ENCODE results near the gene RABAC1.

Gene RABAC1

DNA sequence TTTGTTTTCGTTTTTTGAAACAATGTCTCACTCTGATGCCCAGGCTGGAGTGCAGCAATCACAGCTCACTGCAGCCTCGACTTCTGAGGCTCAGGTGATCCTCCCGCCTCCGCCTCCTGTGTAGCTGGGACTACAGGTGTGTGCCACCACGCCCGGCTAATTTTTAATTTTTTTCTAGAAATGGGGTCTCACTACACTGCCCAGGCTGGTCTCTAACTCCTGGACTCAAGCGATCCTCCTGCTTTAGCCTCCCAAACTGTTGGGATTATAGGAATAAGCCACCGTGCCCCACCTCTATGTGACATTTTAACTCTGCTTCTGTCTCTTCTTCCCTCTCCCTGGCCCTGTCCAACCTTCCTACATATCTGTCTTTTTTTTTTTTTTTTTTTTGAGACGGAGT lies 29.8 kb upstream of the RABAC1 start:
- DNase-seq = no peak

DNA sequence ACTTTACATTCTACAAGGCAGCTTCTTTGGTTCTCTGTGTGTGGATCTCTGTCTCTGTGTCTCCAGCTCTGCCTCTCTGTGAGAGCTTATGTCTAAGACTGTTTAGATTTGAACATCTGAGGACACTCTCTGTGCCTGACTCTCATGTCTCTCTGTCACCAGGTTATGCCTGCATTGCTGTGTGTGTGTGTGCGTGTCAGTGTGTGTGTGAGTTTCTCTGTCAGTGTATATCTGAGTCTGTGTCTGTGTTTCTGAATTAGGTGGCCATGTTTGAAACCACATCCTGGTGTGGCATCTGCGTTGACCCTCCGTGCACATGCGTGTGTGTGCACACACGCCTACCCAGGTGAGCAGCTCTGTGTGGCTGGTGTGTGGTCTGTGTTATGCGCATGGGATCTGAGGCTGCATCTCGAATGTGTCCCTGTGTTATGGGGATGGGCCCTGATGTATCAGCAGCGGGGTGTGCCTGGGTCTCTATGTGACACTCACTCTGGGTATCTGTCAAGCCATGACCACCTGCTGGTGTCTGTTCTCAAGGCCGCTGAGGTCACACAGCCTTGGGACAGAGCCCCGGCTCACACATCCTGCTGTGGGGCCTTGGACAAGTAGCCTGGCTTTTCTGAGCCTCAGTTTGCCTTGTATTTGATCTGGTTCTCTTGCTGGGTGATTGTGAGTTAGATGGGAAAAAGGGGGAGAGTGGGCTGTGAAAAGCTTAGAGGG lies 28.2 kb upstream of the RABAC1 start:
- no peak for DNase-seq

DNA sequence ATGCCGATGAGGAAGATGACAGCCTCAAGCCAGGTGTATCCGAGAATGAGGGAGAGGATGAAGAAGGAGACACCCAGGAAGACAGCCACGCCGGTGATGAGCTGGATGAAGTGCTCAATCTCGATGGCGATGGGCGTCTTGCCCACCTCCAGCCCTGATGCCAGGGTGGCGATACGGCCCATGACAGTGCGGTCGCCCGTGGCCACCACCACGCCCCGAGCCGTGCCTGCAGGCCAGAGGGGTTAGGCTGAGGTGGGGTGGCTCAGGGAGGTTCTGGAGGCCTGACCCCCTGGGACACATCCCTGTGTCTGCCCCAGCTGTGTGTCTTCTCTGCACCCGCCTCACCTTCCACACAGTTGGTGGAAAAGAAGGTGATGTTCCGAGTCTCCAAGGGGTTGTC lies 25.8 kb upstream of the RABAC1 start:
- no peak for DNase-seq

DNA sequence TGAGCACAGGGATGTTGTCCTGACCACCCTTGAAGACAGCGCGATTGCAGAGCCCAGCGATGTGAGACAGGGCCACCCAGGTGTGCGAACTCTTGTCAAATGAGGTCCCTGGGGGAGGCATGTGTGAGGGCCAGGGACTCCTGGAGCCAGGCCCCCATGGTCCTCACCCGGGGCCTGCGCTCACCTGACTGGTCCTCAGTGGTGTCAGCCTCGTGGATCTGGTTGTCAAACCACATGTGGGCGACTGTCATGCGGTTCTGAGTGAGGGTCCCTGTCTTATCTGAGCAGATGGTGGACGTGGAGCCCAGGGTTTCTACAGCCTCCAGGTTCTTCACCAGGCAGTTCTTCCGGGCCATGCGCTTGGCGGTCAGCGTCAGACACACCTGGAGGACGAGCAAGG lies 22.6 kb upstream of the RABAC1 start:
- no peak for DNase-seq

DNA sequence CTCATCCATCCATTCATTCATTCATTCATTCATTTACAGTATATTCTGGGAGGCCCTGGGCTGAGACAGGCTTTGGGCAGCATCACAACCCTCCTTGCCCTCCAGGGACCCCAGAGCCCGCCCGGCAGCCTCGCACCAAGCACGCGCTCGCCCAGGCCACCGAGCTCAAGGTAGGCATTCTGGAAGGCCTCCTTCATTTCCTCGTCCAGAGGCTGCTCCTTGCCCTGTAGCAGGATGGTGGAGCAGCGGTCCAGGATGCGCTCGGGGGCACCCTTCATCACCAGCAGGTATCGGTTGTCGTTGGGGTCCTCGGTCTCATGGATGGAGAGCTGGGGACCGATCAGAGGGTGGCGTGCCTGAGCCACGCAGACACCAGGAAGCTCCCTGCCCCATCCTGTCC lies 19.3 kb upstream of the RABAC1 start:
- DNase-seq = no peak

DNA sequence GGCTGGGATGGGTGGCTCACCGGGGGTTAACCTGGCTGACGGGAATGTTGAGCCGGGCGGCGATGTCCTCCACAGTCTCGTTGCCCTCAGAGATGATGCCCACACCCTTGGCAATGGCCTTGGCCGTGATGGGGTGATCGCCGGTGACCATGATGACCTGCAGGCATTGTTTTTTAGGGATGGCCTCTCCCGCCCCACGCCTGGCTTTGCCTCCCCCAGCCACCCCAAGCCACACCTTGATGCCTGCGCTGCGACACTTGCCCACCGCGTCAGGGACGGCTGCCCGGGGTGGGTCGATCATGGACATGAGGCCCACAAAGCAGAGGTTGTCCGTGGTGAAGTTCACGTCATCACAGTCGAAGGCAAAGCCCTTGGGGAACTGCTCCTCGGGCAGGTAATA lies 18.8 kb upstream of the RABAC1 start:
- DNase-seq = no peak

DNA sequence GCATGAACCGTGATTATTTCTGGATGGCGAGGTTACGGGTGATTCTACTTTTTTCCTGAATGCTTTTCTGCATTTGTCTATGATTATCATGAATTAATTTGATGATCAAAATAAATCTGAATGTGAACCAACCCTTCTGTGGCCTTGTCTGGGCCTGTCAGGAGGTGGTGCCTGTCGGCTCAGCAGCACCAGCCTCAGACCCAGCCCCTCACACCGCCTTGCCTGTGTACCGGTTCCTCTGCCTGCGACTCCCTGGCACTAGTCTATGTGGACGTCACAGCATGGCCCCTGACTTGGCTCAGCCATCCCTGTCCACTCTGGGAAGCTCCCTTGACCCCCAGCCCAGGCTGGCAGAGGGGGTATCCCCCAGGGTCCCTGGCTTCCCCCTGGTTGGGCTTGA lies 15.5 kb upstream of the RABAC1 start:
- DNase-seq = no peak

DNA sequence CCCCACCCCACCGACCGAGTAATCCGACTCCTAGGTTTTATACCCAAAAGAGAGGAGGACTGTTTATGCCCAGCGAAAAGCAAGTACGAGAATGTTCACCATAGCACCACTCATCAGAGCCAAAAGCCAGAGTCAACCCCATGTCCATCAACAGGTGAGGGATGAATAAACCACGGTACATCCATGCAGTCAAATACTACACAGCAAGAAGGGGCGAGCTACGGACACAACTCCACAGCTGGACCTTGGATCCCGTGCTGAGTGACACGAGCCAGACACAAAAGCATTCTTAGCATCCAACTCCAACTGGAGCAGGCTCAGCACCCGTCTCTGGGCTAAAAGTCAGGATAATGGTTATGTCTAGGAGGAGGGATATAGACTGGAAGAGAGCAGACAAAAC lies 12.2 kb upstream of the RABAC1 start:
- DNase-seq = no peak

DNA sequence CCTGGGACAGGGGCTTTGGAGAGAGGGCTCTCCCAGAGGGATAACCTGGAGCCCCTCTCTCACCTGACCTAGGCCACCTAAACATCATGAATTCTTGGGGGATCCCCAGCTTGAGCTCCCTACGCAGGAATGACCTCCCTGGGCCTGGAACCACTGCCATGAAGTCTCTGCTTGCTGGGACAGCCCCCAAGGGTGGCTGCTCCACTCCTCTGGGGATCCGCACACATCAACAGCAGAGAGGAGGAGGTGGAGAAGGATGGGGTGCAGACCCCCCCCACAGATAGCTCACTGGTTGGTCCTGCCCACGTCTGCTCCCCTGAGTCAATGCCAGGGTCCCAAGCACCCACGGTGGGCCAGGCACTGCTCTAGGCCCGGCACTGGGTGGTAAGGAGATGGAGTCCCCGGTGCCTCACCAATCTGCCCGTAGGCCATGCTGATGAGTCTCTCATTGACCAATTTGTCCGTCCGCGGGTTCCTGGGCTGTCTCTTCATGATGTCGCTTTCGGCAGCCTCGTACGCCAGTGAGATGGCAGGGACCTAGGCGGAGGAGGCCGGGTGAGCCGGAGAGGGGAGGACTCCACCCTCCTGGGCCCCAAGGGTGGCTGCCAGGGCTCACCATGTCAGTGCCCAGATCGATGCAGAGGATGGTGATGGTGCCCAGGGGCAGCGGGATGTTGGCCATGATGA lies 10.8 kb upstream of the RABAC1 start:
- no peak for DNase-seq

DNA sequence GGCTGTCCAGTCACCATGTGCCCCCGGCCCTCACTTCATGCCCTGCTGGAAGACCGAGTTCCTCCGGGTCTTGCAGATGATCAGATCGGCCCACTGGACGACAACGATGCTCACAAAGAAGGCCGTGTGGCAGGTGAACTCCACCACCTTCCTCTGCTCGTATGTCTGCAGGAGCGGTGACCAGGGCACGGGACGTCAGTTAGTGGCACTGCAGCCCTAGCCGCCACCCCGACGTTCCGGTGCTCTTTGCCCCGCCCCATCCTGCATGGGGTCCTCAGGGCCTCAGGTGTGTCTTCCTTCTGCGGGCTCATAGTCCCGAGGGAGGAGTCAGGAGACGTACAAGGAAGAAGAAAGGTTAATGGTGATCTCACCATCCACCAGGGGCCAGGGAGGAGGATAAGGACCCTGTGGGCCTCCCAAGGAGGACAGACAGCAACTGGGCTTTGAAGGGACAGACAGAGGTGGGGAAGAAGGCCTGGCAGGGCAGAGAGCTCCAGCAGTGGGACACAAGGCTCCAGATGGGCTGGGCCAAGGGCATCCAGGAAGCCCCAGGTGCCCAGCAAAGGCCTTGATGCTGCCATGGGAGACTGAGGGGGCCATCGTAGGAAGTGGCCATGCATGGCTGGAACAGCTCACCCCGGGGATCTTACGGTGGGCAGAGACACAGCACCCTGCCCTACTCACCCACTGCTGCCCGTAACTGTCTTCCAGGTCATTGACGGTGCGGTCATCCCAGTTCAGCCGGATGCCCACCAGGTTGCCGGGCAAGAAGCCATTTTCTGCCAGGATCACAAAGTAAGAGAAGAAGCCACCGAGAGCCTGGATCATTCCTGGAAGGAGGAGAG lies 9.9 kb upstream of the RABAC1 start:
- DNase-seq = no peak

DNA sequence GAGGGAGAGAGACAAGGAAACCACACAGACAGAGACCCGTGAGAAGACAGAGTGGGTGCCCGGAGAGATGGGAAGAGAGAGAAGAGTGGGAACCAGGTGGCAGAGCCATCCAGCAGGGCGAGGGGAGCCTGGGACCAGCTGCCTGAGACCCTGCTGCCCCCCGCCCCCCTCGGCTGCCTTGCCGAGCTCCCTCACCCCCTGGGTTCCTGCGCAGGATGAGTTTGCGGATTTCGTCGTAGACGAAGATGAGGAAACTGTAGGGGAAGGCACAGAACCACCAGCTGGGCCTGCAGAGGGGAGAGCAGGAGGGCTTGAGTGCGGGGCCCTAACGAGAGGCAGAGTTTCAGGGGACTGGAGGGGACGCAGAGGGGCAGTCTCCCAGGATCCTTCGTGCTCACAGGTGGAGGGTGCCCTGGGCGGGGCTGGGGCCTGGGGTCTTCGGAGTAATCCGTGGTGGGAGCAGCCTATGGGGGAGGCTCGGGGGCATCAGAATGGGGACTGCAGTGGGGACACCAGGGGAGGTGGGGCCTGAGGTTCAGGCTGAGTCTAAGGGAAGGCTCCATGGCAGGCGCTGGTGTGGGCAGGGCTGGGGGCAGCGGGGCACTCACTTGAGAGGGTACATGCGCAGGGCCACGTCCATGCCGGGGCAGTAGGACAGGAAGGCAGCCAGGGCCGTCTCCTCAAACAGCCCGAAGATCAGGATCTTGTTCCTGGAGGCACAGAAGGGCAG lies 8.1 kb upstream of the RABAC1 start:
- no peak for DNase-seq

DNA sequence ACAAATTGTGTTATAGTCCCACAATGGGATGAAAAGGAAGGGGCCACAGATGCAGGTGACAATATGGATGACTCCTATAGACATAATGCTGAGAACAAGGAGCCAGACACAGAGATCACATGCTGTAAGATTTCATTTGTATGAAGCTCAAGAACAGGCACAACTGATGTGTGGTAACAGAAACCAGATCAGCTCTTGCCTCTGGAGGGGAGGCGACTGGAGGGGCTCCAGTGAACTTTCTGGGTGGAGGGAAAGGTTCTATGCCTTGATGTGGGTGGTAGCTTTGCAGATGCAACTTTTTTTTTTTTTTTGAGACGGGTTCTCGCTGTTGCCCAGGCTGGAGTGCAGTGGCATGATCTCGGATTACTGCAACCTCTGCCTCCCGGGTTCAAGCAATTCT lies 6.0 kb upstream of the RABAC1 start:
- DNase-seq = no peak

DNA sequence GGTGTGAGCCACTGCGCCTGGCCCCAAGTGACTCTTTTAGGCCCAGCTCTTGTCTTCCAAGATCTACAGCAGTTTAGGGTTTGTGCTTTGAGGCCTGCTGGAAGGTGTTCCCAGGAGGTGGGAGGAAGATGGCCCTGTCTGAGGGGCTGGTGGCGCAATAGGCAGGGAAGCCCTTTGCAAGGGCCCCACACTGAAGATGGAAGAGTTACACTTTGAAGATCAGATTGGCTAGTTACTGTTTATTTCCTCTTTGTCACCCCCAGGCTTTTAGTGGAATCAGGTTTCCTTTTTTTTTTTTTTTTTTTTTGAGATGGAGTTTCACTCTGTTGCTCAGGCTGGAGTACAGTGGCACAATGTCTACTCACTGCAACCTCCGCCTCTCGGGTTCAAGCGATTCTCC lies 1.9 kb upstream of the RABAC1 start:
- DNase-seq = no peak

DNA sequence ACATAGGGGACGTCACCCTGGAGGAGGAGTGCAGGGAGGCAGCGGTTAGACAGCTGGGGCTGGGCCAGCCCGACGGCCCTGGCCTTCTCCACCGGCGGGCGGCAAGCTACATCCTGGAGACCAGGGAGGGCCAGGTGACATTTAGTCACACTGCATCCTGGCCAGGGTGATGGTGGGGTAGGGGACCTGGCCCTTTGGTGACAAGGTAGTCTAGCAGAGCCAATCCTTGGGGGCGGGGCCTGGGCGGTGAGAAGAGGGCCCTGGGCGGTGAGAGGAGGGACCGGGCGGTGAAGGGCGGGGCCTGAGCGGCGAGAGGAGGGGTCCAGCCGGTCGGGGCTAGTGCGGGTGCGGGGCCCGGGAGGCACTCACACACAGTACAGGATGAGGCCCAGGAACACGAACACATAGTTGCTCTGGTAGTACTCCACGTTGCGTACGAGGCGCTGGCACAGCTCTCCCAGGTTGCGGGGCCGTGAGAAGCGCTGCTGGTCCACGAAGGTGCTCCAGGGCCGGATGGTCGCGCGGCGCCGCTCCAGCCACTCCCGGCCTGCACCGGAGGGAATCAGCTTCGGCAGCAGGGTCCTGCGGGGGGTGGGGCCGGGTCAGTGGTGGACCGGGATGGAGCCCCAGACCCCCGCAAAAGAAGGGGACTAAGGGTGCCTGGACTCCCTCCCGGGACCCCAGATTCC lies 610 bp downstream of the RABAC1 start:
- peak; percentile 91 for DNase-seq

DNA sequence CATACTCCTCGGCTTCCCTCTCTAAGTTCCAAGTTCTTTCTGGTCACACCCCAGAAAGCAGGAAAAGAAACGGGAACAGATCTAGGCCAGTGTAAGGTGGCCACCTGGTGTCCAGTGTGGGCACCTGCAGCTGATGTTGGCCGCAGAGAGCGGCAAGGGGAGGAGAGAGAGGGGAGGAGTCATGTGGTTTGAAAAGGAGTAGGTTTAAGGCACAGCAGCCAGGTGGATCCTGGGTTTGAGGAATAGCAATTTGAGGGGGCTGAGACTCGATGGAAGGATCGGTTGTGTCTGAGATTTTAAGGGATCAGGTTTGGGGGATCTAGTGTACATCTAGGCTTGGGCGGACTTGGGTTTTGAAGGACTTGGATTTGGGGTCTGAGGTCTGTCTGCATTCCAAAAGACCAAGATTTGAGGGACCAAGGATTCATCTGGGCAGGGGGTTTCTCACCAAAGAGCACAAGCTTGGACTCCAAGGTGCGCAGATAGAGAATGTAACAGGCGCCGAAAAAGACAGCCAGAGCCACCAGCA lies 1.2 kb downstream of the RABAC1 start:
- DNase-seq = peak; percentile 62

DNA sequence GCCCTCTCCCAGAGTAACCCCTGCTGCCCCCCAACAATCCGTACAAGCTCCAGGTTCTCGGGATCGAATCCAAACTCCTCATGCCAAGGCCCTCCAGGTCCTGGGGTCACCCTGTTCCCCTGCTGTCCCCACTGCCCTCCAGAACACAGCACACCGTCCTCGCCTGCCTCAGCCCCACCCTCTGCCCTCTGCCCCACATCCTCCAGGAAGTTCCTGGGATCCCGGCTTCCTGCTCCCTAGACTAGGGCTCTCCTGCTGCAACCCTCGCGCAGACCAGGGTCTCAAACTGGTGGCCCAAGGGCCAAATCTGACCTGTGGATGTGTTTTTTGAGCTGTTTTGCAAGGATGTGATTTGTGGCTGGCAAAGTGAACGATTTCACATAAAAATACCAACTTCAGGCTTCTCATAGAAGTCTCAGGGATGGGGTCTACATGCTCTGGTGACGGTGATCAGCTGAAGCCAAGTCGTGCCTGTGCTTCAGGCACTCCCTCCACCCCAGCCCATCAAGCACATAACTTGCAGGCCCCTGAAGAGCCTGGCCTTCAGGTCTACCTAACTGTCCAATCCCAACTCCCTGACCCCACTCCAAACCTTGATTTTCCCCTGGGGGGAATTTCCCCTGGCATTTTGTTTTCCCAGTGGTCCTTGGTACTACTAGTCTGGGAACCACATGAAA lies 1.8 kb downstream of the RABAC1 start:
- DNase-seq = no peak

DNA sequence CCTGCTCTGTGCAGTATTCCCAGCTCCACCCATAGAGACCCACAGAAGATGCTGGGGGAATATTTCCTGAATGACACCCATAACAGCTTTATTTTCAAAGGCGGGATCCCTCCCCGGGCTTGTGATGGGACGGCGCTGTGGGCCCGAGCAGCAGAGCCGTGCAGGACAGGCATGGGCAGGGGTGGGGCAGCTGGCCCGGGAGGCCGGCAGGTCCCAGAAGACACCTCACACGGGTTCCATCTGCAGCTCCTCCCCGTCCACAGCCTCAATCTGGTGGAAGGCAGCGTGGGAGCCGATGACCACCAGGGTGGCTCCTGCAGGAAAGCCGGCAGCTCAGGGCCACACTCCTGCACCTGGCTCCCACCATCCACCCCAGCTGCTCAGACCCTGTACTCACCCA lies 2.5 kb downstream of the RABAC1 start:
- DNase-seq = no peak

DNA sequence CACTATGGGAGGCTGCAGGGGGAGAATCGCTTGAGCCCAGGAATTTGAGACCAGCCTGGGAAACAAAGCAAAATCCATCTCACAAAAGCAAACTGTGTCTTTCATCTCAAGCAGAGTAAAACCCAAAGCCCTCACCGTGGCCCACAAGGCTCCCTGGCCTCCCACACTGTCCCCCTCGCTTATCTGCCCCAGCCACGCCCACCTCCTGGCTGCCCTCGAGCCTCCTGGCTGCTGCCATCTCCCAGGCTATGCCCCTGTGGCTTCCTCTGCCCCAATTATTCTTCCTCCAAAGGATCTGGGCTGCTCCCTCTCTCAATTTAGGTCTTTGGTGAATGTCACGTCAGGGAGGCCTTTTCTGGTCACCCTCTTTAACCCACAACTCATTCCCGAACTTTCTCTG lies 3.6 kb downstream of the RABAC1 start:
- no peak for DNase-seq

DNA sequence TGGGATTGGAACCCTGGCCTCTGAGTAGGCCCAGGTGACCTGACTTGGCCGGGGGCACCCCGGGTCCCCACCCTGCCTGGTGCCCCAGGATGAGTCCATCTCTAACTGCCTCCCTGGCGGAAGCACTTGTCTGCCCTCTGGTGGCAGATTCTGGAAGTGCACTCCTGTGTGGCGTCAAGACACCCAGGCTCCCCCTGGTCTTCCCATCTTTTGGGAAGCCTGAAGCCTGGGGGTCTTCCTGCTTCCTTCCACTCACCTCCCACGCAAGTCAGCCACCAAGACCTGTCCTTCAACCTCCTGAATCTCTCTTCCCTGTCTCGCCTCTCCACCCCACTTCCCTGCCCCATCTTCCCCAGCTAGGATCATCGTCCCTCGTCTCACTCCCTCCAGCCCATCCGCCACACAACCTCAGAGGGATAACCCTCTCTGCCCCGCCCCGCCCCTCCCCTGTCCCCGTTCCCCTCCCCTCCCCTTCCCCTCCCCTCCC lies 7.4 kb downstream of the RABAC1 start:
- peak; percentile 100 for DNase-seq

DNA sequence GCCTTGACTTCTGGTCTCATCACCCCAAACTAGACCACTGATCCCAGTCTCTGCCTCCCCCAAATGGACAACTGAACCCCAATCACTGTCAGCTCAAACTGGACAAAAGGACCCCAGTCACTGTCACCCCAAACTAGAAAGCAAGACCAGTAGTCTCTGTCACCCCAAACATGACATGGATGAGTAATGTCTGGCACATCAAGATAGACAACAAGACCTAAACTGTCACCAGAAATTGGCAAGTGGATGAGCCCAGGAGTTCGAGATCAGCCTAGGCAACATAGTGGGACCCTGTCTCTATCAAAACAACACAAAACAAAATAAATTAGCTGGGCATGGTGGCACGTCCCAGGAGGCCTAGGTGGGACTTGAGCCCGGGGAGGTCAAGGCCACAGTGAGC lies 12.0 kb downstream of the RABAC1 start:
- no peak for DNase-seq

DNA sequence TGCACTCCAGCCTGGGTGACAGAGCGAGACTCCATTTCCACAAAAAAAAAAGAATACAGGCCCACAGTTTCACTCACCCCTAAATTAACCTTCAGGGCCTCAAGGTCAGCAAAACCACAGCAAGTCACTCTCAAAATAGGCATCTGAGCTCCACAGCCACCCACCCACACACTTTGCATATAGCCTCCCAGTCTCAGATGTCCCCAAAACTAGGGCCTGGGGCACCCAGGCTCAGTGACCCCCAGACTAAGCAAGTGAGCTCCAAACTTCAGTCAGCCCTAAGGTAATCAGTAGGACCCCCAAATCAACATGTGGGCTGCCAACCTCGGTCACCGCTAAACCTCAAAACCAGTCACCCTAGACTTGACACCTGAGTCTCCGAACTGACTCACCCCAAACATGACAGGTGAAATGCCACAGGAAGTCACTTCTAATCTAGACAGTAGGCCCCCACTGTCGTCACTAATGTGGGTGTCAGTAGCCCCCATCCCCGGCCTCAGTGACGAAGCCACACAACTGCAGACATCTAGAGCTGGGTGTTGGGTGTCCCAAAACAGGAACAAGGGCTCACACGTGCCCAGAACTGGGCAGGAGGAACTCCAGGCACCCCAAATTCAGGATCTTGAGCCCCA lies 13.9 kb downstream of the RABAC1 start:
- peak; percentile 90 for DNase-seq
